COR-L47 (cell line): ENCODE measurements around the gene MMP17.

Source experiments
- DNase-seq: peaks from one replicate; lab custom pipeline; 2025; lab: John Stamatoyannopoulos, UW

Gene MMP17

GRCh38 chr12:131830914-131831571, 2.9 kb downstream of the MMP17 start:
- DNase-seq = peak; percentile 66

GRCh38 chr12:131831635-131832041, 3.4 kb downstream of the MMP17 start:
- DNase-seq = peak; percentile 85

GRCh38 chr12:131832321-131833231, 4.4 kb downstream of the MMP17 start:
- DNase-seq = peak; percentile 80

- no peak for DNase-seq
Observed at GRCh38 chr12:131833288-131833895, 5.2 kb downstream of the MMP17 start.

GRCh38 chr12:131833896-131834641, 5.9 kb downstream of the MMP17 start:
- DNase-seq = peak; percentile 46

GRCh38 chr12:131834798-131835615, 6.8 kb downstream of the MMP17 start:
- DNase-seq = no peak

- DNase-seq = no peak
Observed at GRCh38 chr12:131835616-131836171, 7.5 kb downstream of the MMP17 start.

- DNase-seq = no peak
Observed at GRCh38 chr12:131836193-131836592, 8.0 kb downstream of the MMP17 start.

- DNase-seq = no peak
Observed at GRCh38 chr12:131836714-131837397, 8.7 kb downstream of the MMP17 start.

GRCh38 chr12:131840643-131841416, 12.6 kb downstream of the MMP17 start:
- no peak for DNase-seq

GRCh38 chr12:131841547-131841946, 13.4 kb downstream of the MMP17 start:
- DNase-seq = no peak

- no peak for DNase-seq
Observed at GRCh38 chr12:131842169-131842568, 14.0 kb downstream of the MMP17 start.

GRCh38 chr12:131843527-131843926, 15.3 kb downstream of the MMP17 start:
- DNase-seq = no peak

GRCh38 chr12:131844140-131844539, 15.9 kb downstream of the MMP17 start:
- DNase-seq = no peak

GRCh38 chr12:131844656-131845055, 16.5 kb downstream of the MMP17 start:
- DNase-seq = no peak

GRCh38 chr12:131845121-131845520, 16.9 kb downstream of the MMP17 start:
- no peak for DNase-seq

GRCh38 chr12:131847456-131847855, 19.3 kb downstream of the MMP17 start:
- DNase-seq = no peak

GRCh38 chr12:131848753-131849152, 20.6 kb downstream of the MMP17 start:
- no peak for DNase-seq
